ENCODE data around the gene CGNL1.

GRCh38 chr15:57356178-57356577, 20.1 kb upstream of the CGNL1 start:
- no peak for TF ChIP-seq CTCF (IDR thresholded peaks at IDR 0.05)
- TF ChIP-seq POLR2AphosphoS5 (IDR thresholded peaks at IDR 0.05), result no peak
- TF ChIP-seq POLR2A (IDR thresholded peaks at IDR 0.05; ENCODE audit: low read depth), result no peak

All from esophagus muscularis mucosa (tissue), 3 donors.